Heart left ventricle (tissue), 13 donors: ENCODE results near the gene GNB2.

Experiments used
- POLR2A ChIP-seq, 2 donors: fragments of 450-650 bp; IDR thresholded peaks; one replicate each; pipeline ENCODE4 v1.6.1; 2017; ENCODE audit warnings: antibody characterized with exemption in 2 of 2, mild to moderate bottlenecking in 2 of 2, moderate library complexity in 2 of 2
- TF ChIP-seq, protein P1 (sequence below), 12 donors: fragments of 200-600 bp; sonication (generic) in 4 of 12; IDR thresholded peaks; one replicate each; pipeline versions ENCODE4 v1.5.0 to v1.8.0; 2018 to 2022; ENCODE audit warnings: antibody characterized with exemption in 12 of 12, mild to moderate bottlenecking in 5 of 12
- donor health status: ischemic (EF 13 %, LVEDD 7.1; RV severe dilation, severe dysfunction).
- donor health status: DM: no; HTN: yes; CAD: no.
- donor health status: DM: no; HTN: no; CAD: no.
- donor health status: ischemic (EF 25% LVEDD 6.9; RV normal size, moderate dysfunction).
- donor health status: ischemic (EF 25% LVEDD 5.7; RV mildly dilated, moderate dysfunction).
- donor health status: ischemic (EF 35%, LVEDD 5.7; RV mildly dilated, moderate dysfunction).
- donor health status: nonischemic (EF 11% LVEDD 7.7; RV severe dilation, severe dysfunction).
- donor health status: DM: yes; HTN: yes; CAD: no.
- donor health status: PGD.
- donor health status: ischemic (EF 29% LVEDD 5.4; RV normal size, mild dysfunction).
- donor health status: nonischemic (EF 23%, LVEDD 6.1; RV moderate dilation, normal function).

DNA sequence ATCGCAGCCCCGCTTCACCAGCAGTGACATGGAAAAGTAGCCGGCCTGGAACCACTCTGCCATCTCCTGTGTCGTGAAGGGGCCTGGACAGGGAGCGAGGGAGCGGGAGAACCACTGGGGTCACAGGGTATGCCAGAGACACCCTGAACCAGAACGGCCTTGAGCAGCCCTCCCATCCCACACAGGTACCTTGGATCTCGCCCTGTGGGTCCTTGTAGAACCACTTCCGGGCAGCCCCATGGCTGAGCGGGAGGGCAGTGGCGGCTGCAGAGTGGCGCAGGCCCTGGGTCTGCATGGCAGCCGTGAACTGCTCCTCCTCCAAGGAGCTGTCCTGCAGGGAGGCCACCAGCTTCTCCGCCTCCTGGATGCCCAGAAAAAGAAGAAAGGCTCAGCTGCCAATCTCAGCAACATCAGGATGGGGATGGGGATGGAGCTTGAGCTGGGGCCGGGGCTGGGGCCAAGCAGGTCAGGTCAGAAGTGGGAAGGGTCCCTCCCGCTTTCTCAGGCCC lies 11.0 kb downstream of the GNB2 start:
- TF ChIP-seq POLR2A (IDR thresholded peaks at IDR 0.05): no peak
- TF ChIP-seq, protein P1, sequence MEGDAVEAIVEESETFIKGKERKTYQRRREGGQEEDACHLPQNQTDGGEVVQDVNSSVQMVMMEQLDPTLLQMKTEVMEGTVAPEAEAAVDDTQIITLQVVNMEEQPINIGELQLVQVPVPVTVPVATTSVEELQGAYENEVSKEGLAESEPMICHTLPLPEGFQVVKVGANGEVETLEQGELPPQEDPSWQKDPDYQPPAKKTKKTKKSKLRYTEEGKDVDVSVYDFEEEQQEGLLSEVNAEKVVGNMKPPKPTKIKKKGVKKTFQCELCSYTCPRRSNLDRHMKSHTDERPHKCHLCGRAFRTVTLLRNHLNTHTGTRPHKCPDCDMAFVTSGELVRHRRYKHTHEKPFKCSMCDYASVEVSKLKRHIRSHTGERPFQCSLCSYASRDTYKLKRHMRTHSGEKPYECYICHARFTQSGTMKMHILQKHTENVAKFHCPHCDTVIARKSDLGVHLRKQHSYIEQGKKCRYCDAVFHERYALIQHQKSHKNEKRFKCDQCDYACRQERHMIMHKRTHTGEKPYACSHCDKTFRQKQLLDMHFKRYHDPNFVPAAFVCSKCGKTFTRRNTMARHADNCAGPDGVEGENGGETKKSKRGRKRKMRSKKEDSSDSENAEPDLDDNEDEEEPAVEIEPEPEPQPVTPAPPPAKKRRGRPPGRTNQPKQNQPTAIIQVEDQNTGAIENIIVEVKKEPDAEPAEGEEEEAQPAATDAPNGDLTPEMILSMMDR (IDR thresholded peaks at IDR 0.05): no peak
